Measurements from ENCODE around the gene ENOX1.

Gene ENOX1

GRCh38 chr13:43230989-43231388 lies 555.8 kb downstream of the ENOX1 start:
- no peak for DNase-seq

- no peak for DNase-seq
Measured at GRCh38 chr13:43229506-43229905, 557.3 kb downstream of the ENOX1 start.

GRCh38 chr13:43227721-43228120 lies 559.1 kb downstream of the ENOX1 start:
- no peak for DNase-seq

GRCh38 chr13:43223216-43223615 lies 563.6 kb downstream of the ENOX1 start:
- DNase-seq = no peak

GRCh38 chr13:43222086-43222485 lies 564.7 kb downstream of the ENOX1 start:
- DNase-seq = no peak

GRCh38 chr13:43221611-43222010 lies 565.2 kb downstream of the ENOX1 start:
- no peak for DNase-seq

GRCh38 chr13:43220873-43221595 lies 565.7 kb downstream of the ENOX1 start:
- no peak for DNase-seq

- no peak for DNase-seq
Measured at GRCh38 chr13:43214124-43214523, 572.6 kb downstream of the ENOX1 start.

- DNase-seq = no peak
Measured at GRCh38 chr13:43206838-43207237, 579.9 kb downstream of the ENOX1 start.

GRCh38 chr13:43205416-43205815 lies 581.4 kb downstream of the ENOX1 start:
- no peak for DNase-seq

- DNase-seq = no peak
Measured at GRCh38 chr13:43204591-43204990, 582.2 kb downstream of the ENOX1 start.

- no peak for DNase-seq
Measured at GRCh38 chr13:43203781-43204180, 583.0 kb downstream of the ENOX1 start.

GRCh38 chr13:43200736-43201135 lies 586.0 kb downstream of the ENOX1 start:
- DNase-seq = no peak

GRCh38 chr13:43200307-43200706 lies 586.5 kb downstream of the ENOX1 start:
- no peak for DNase-seq

- no peak for DNase-seq
Measured at GRCh38 chr13:43196750-43197370, 589.9 kb downstream of the ENOX1 start.

GRCh38 chr13:43196086-43196621 lies 590.6 kb downstream of the ENOX1 start:
- DNase-seq = no peak

- DNase-seq = no peak
Measured at GRCh38 chr13:43195551-43195950, 591.2 kb downstream of the ENOX1 start.

GRCh38 chr13:43195112-43195511 lies 591.7 kb downstream of the ENOX1 start:
- DNase-seq = no peak

GRCh38 chr13:43193789-43194420 lies 592.9 kb downstream of the ENOX1 start:
- DNase-seq = no peak

GRCh38 chr13:43191546-43191945 lies 595.2 kb downstream of the ENOX1 start:
- DNase-seq = no peak

GRCh38 chr13:43185226-43185625 lies 601.5 kb downstream of the ENOX1 start:
- DNase-seq = no peak

- DNase-seq = no peak
Measured at GRCh38 chr13:43180837-43181236, 605.9 kb downstream of the ENOX1 start.

- DNase-seq = no peak
Measured at GRCh38 chr13:43180036-43180660, 606.6 kb downstream of the ENOX1 start.

GRCh38 chr13:43171489-43171888 lies 615.3 kb downstream of the ENOX1 start:
- no peak for DNase-seq
